Calu3 (cell line): ENCODE data around the gene SLC25A17. TPM values are rescaled to one million over a fixed set of nuclear protein-coding genes. Genes with fewer than 3 reads are reported as not detected.

Experiments used
- BruUV-seq: library from RNA; stranded (reverse); fragments of 400-500 nt; replicated peaks from 2 replicates; lab custom pipeline; 2021; lab: Mats Ljungman, UMichigan
- CTCF ChIA-PET: fragments of 300-600 bp; sonication (Branson Sonifier 250); formaldehyde crosslinking; loops from one replicate; lab custom pipeline; 2022; ENCODE audit warnings: antibody characterized with exemption; lab: Charles Lee
- DNase-seq: peaks from one replicate; pipeline ENCODE4 v3.0.0; 2022
- H3K27ac Mint-ChIP-seq: one replicate; pipeline ENCODE4 v1.8.0; 2022; ENCODE audit warnings: mixed read lengths; ENCODE audit not compliant: unreplicated experiment
- H3K27me3 Mint-ChIP-seq: one replicate; pipeline ENCODE4 v1.8.0; 2022; ENCODE audit warnings: mixed read lengths; ENCODE audit not compliant: unreplicated experiment
- H3K36me3 Mint-ChIP-seq: one replicate; pipeline ENCODE4 v1.8.0; 2022; ENCODE audit warnings: mild to moderate bottlenecking, moderate library complexity, mixed read lengths; ENCODE audit not compliant: insufficient read depth, unreplicated experiment
- H3K4me1 Mint-ChIP-seq: one replicate; pipeline ENCODE4 v1.8.0; 2022; ENCODE audit warnings: mild to moderate bottlenecking, low read depth, mixed read lengths; ENCODE audit not compliant: unreplicated experiment
- H3K4me3 Mint-ChIP-seq: one replicate; pipeline ENCODE4 v1.8.0; 2022; ENCODE audit warnings: mild to moderate bottlenecking, low read depth, moderate library complexity, mixed read lengths; ENCODE audit not compliant: unreplicated experiment
- H3K9me3 Mint-ChIP-seq: one replicate; pipeline ENCODE4 v1.8.0; 2022; ENCODE audit warnings: low read depth, mixed read lengths; ENCODE audit not compliant: unreplicated experiment
- intact Hi-C: fragments of 100-400 bp; cut with micrococcal nuclease; formaldehyde crosslinking; loops from one replicate; pipeline ENCODE4 v1.10.0; 2022; ENCODE audit not compliant: unreplicated experiment
- total RNA-seq: library from RNA; stranded (reverse); gene quantifications from 2 replicates; pipeline ENCODE4 v1.2.3, GENCODE V29; 2022
- TF ChIP-seq, protein P1 (sequence below): fragments of 200-600 bp; IDR thresholded peaks from one replicate; pipeline ENCODE4 v1.8.0; 2022; ENCODE audit warnings: antibody characterized with exemption; ENCODE audit not compliant: unreplicated experiment

The SLC25A17 gene
- total RNA-seq, 1 experiment from 2014 or later: 20.7 TPM

DNA sequence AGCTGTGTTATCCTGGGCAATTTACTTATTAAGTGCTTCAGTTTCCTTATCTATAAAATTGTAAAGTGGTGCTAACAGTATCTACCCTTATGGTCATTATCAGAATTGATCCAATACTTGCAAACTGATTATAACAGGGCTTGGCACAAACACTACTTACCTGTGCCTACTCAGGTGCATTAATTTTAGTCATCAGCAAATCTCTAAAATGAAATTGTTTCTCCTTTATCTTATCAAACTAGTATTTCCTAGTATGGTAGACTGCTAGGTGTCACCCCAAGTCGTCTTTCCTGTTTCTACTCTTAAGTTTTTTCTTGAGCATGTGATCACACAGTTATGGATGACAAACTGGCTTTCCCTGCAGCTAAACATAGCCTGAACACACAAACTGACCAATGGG lies 4.3 kb upstream of the SLC25A17 start:
- Mint-ChIP-seq H3K4me1 (peaks cover 7% of the 10 kb centered on the region), H3K36me3 (peaks cover 32% of the 10 kb centered on the region), H3K27ac (no peak overlapping the region), H3K27me3 (no peaks in the 10 kb centered on the region), H3K4me3 (no peak overlapping the region), H3K9me3 (no peaks in the 10 kb centered on the region)
- intact Hi-C loops: no loop called here
- CTCF ChIA-PET: no interaction called here
- TF ChIP-seq, protein P1, sequence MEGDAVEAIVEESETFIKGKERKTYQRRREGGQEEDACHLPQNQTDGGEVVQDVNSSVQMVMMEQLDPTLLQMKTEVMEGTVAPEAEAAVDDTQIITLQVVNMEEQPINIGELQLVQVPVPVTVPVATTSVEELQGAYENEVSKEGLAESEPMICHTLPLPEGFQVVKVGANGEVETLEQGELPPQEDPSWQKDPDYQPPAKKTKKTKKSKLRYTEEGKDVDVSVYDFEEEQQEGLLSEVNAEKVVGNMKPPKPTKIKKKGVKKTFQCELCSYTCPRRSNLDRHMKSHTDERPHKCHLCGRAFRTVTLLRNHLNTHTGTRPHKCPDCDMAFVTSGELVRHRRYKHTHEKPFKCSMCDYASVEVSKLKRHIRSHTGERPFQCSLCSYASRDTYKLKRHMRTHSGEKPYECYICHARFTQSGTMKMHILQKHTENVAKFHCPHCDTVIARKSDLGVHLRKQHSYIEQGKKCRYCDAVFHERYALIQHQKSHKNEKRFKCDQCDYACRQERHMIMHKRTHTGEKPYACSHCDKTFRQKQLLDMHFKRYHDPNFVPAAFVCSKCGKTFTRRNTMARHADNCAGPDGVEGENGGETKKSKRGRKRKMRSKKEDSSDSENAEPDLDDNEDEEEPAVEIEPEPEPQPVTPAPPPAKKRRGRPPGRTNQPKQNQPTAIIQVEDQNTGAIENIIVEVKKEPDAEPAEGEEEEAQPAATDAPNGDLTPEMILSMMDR: no peak
- no TSS peak for BruUV-seq
- no peak for DNase-seq

DNA sequence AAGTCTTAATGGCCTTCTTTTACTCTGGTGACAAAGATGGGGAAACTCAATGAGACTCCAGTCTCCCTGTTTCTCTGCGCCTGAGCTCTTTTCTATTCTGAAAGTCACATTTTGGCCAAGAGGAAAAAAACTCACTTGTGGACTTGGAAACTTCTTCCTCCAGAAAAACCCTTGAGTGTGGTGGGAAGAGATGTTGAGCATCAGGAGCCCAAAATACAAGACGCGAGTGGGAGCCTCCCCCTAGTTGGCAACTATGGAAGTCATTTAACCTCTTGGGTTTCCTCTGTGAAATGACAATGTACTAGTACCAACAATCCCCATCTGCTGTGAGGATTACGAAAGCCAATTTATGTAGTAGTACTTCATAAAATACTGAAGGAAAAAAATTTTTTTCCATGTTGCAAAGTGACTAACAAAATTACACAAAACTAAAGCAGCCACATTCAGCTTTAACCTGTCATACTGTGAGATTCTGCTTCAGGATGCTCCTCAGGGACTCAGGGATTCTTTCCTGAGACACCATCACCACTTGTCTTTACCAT lies 524 bp upstream of the SLC25A17 start:
- CTCF ChIA-PET: interaction anchor here (0.5 kb wide), 1 partner anchor 126 kb away, joined by 4 read pairs; no protein-coding TSS in a partner anchor
- peaks cover 25% of the 10 kb centered on the region for H3K4me1 Mint-ChIP-seq
- TF ChIP-seq, protein P1: no peak
- H3K27me3 Mint-ChIP-seq: no peaks in the 10 kb centered on the region
- peaks cover 30% of the 10 kb centered on the region for H3K36me3 Mint-ChIP-seq
- H3K9me3 Mint-ChIP-seq: no peaks in the 10 kb centered on the region
- peak overlapping the region; percentile 63 for H3K27ac Mint-ChIP-seq
- H3K4me3 Mint-ChIP-seq: peak overlapping the region; percentile 91
- BruUV-seq: no TSS peak
- intact Hi-C loops: no loop called here
- no peak for DNase-seq

DNA sequence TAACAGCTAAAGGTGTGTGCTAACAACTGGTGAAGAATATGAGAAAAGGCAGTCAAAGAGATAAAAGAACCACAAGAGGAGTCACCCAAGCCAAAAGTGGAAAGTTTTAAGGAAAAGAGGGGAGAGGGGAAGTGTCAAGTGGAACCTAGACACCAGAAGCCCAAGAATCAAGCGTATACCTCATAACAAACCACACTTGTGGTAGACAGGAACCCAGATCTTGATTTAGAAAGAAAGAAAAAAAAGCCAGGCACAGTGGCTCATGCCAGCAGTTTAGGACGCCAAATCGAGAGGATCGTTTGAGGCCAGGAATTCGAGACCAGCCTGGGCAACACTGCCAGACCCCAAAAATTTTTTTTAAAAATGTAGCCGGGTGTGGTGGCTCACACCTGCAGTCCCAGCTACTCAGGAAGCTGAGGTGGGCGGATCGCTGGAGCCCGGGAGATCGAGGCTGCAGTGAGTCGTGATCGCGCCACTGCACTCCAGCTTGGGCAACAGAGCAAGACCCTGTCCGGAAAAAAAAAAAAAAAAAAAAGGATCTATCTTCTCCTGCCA lies 877 bp downstream of the SLC25A17 start:
- Mint-ChIP-seq H3K9me3 (no peaks in the 10 kb centered on the region), H3K27ac (peak overlapping the region; percentile 63), H3K4me1 (peaks cover 25% of the 10 kb centered on the region), H3K27me3 (no peaks in the 10 kb centered on the region), H3K36me3 (peaks cover 30% of the 10 kb centered on the region), H3K4me3 (peak overlapping the region; percentile 91)
- DNase-seq: no peak
- TF ChIP-seq, protein P1: no peak
- CTCF ChIA-PET: interaction anchor here (0.6 to 1.1 kb wide), 3 partner anchors 15 to 87 kb away, joined by 3 to 4 read pairs (median 3); partner anchors contain the start of genes ST13 and XPNPEP3
- intact Hi-C loops: no loop called here
- TSS peak; percentile 53 for BruUV-seq

DNA sequence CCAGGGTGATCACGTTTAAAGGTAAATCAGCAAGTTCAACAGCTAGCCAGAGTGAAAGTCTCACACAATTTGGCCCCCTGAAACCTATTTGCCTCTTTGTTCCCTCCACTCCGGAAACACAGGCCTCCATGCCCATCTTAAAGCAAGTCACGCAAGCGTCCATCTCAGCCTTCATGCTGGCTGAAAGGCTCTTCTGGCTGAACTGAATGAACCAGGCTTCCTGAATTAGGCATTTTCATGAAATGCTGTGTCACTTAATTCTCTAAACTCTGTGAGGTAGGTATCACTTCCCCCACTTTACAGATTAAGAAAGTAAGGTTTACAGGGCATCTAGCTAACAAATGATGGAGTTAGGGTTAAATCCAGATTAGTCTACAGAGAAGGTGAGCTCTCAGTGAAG lies 1.4 kb downstream of the SLC25A17 start:
- Mint-ChIP-seq H3K27me3 (no peaks in the 10 kb centered on the region), H3K9me3 (no peaks in the 10 kb centered on the region), H3K4me3 (peak overlapping the region; percentile 91), H3K27ac (peak overlapping the region; percentile 62), H3K36me3 (peaks cover 30% of the 10 kb centered on the region), H3K4me1 (peaks cover 25% of the 10 kb centered on the region)
- TF ChIP-seq, protein P1: no peak
- DNase-seq: no peak
- no TSS peak for BruUV-seq
- intact Hi-C loops: no loop called here
- CTCF ChIA-PET: interaction anchor here (1.1 kb wide), 1 partner anchor 39 kb away, joined by 3 read pairs; the partner anchor contains the start of genes ST13 and XPNPEP3
